HG03520 (cell line): Measurements from ENCODE around the gene SCAPER.

Experiments
- ATAC-seq: cut with Tn5 transposase; IDR thresholded peaks from one replicate; pipeline ENCODE4 v1.9.1; 2021; ENCODE audit warnings: mild to moderate bottlenecking, moderate library complexity; ENCODE audit not compliant: unreplicated experiment

SCAPER gene

DNA sequence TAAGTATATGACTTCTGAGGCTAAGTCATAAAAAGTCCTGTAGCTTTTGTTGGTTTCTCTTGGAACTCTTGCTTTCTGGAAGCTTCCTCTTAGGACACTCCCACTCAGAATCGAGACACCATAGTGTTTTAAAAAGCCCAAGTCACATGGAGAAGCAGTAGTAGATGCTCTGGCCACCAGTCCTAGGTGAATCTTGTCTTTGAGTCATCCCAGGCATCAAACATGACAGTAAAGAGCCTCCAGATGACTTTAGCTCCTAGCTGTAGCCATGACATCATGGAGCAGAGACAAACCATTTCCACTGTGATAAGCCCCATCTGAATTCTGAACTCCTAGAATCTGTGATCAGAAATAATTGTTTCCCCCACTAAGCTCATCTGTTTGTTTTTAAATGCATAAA, 526.4 kb downstream of the SCAPER start:
- no peak for ATAC-seq

DNA sequence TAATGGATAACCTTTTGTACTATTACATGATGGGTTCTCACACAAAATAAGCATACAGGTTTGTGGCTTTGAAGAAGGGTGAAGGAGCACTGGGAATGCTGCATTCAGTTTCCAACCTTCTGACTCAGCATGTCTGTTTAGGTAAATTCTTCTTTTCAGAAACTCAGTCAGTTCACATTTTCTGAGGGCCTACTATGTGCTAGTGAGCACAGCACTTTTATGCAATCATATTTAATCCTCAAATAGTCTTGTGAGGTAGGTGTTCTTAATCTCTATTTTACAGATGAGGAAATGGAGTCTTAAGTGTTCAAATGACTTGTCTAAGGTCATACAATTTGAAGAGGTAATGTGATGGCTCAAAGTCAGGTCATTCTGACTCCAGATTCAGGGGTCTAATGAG, 527.4 kb downstream of the SCAPER start:
- ATAC-seq, result no peak

DNA sequence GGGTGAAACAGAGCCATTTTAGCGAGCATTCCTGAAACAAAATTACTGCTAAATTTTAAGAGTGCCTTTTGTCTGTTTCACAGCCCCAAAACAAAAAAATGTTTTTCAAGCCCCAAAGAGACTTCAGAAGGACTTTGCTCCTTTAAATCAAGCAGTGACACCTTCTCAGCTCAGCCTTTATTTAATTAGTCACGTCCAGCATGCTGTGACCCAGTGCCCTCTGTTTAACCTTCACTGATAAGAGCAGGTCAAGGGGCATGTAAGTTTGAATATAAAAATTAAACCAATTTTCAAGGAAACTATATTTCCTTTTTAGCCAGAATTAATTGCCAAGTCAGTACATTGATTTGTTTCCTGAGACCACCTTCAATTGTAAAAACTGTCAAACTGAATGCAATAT, 527.9 kb downstream of the SCAPER start:
- ATAC-seq, result no peak

DNA sequence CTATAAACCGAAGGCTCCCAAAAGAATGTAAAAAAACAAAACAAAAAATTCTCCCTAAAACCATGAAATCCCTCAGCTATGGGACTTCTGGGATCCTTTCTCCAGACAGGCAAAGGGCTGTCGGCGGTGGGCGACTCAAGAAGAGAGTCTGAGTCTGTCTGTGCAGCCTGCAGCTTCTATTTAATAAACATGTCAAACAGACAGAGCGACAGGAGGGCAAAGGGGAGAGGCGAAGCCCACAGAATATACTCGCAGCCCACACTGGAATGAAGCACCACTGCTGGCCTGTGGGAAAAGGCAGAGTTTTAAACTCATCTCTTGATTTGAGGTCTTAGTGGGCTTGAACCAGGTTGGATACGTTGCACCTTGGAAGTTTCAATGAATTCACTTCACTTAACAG, 528.3 kb downstream of the SCAPER start:
- no peak for ATAC-seq

DNA sequence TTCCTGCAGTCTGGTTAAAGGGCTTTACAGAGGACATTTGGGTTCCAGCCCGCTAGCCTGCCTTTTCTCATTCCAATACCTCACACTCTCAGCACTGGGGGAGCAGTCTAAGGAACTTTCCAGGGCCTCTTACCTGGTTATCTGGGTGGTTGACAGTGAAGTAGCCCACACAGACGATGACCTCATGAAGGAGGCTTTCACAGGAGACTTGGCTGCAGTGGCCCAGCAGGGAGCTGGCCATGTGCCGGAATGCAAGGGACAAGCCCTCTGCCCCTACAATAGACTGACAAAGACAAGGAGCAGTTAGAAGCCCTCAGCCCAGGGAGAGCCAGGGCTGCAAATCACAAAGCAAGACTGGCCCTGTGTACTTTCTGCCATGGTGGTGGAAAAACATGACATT, 529.1 kb downstream of the SCAPER start:
- no peak for ATAC-seq

DNA sequence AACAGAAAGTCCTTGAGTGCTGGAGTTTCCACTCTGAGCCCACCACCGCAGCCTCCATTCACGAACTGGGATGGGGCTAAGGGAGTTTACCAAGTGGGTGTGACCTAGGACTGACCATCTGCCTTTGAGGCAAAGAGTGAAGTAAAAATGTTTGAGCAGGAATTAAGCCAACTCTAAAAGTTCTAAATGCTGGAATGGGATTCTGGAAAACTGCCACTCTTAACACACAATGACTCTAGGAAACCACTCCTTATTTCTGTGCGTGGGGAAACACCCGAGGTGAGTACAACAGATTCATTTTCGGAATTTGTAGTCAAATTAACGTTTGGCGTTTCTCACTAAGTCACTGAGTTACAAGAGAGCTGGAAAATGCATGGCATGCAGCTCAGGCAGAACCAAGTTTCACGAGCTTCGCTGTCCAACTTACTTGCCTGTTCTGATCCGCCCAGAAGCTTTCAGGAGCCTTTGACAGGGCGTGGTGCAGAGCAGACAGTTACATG, 537.0 kb downstream of the SCAPER start:
- no peak for ATAC-seq

DNA sequence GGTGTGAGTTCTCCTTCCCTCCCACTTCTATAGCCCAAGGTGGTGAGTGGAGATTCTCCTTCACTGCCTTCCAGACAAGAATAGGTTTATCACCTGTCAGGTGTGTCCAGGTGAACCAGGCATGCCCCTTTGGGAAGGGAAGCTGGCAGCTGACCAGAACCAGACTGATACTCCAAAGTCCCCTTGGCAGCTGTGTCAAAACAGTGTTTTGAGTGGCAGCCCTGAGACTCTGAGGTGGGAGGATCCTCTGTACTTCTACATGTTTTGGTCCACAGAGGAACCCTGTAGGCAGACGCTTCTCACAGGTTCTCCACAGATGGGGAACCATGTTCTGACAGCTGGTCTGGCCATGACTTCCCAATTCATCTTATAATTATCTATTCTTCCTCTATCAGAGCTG, 538.4 kb downstream of the SCAPER start:
- ATAC-seq, result no peak

DNA sequence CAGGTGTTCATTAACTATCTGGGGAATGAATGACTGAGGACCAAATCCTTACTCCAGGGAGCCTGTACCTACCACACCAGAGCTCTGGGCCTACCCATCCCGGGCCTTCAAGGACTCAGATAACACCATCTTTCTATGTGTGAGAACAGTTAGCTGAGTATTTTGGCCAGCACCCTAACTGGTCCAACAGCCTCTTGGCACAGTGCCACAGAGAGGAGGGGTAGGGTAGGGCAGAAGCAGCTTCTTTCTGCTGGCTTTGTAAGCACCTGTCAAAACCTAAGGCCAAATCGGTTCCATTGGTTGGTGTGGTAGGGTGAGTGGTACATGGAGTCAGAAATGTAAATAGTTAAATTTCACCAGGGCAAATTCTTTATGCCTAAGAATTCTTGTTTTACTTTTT, 541.9 kb downstream of the SCAPER start:
- ATAC-seq, result no peak

DNA sequence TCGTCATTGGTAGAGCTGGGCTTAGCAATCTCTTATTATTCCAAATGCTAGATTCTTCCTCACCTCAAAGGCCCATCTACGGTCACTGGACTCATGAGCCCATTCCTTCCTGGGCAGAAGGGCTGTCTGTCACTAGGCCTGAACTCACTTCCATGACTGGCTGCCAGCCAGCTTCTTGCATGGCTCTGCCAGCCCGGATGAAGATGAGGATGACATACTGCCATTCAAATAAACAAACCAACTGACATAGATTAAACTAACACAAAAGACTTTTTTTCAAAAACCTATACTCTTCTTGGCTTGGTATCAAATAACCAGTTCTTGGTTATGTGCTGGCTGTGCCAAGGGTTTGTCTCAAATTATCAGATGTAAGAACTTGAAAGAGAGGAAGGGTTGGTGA, 544.7 kb downstream of the SCAPER start:
- no peak for ATAC-seq

DNA sequence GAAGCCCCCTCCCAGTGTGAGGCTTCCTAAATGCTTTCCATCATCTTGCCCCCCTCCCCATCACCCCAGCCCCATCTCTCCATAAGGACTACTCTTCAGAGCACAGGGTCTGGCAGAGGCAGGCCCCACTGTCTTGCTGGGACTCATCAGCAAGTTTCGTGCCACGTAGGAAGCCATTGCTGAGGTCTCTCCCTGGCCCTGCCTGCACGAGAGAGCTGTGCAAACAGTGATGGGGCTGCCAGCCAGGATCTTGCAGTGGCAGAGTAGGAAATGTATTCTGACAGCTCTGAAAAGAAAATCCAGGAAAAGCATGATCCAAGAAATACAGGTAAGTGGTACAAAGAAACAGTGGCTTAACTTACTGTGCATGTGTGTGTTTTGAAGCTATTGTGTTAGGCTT, 546.0 kb downstream of the SCAPER start:
- no peak for ATAC-seq

DNA sequence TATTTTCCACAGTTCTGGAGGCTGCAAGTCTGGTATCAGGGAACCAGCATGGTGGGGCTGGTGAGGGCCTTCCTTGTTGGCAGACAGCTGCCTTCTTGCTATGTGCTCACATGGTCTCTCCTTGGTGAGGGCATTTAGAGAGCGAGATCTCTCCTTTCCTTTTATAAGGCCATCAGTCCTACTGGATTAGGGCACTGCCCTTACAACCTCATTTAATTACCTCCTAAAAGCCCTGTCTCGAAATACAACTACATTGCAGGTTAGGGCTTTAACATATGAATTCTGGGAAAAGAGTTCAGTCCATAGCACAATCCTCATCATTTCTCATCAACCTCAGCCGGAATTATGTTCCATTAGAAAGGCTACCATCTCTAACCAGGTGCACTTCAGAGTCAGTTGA, 546.7 kb downstream of the SCAPER start:
- ATAC-seq, result no peak

DNA sequence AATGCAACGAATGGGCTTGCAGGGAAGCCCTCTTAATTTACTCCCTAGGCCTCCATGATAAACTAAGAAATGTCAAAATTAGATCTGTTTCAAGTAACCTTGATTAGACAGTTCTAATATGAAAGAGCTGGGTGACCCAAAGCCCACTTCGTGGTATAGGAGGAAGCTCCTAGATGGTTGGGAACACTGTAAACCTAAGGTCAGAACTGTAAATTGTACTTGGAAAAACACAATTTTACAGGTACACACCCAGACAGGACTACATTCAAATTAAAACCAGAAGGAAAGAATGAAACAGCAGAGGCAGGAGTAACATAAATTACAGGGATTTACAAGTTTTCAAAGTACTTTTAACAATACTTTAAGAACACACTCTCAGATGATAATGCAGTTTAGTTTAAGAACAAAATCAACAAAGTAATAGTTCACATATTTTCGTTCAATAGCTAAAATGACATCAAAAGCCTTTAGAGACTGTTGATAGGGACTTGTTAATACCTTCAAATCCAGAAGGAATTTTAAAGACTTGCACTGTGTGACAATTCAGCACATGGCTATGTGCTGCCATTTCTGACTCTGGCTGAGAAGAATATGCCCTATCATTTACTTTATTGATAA, 550.2 kb downstream of the SCAPER start:
- ATAC-seq, result no peak

DNA sequence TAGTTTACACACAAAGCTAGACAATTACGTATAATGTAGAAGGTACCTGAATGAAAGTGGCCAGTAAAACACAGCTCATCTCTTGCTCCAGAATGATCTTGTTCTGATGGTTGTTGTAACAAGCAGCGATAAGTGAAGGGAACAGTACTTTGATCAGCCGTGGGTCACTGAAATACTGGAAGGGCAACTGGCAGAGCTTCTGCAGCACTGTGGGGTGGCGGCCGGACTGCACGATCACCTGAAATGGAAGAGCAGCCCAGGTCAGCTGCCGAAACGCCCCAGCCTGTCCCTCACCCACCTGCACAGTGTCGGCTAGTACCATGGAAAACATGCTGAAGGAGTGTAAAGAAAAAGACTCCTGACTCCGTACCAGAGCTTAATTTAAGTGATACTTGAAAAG, 551.2 kb downstream of the SCAPER start:
- ATAC-seq, result no peak

DNA sequence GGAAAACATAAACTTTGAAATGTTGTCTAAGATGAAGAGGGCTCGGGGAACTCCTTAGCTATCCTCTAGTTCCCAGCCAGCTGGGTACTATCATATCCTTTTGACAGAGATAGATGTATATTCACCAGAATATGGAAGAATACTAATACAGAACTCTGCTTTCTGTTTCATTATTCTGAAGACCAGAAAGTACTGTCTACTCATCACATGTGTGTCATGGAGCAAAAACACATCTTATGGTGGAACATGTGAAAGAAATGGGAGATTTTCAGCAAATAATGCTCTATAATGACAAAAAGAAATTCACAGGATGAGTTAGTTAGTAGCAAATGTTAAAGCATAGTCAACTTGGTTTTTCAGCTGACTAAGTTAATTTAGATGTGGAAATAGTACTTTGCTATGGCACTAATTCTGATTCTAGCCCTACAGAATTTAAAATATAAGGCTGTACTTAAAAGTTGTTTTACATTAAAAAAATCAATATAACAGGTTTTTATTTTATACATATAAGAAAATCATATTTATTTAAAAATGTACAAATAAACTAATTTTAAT, 552.0 kb downstream of the SCAPER start:
- ATAC-seq, result no peak

DNA sequence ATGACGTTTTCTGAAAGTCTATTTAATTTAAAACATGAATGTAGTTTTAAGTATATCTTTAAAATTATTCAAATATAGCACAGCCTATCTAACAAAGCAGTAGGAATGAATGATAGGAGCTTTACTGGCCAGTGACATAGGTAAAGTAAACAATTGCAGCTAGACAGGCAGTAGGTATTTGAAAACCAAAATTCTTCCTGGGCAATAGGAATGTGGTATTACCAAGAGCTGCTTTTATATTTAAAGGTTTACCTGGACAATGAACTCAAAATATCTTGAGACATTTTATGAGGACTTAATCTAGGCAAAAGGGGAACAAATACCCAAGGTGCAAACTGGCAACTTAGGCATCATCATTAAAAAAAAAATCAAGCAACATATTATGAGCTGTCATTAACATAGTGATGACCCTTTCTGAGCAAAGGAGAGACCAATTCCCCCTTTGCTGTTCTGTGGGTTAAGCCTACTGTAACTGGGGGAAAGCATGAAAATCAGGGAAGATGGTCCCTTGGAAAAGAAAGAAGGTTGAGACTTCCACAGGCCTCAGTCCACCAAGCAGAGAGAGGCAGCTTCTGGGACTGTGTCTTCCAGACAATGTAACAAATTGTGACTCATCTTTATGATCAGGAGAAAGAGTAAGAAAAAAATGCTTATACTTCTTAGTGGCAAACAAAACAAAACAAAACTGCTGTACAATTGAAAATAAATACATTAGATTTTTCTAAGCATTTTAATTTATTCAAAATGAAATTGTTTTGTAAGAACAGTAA, 555.7 kb downstream of the SCAPER start:
- no peak for ATAC-seq

DNA sequence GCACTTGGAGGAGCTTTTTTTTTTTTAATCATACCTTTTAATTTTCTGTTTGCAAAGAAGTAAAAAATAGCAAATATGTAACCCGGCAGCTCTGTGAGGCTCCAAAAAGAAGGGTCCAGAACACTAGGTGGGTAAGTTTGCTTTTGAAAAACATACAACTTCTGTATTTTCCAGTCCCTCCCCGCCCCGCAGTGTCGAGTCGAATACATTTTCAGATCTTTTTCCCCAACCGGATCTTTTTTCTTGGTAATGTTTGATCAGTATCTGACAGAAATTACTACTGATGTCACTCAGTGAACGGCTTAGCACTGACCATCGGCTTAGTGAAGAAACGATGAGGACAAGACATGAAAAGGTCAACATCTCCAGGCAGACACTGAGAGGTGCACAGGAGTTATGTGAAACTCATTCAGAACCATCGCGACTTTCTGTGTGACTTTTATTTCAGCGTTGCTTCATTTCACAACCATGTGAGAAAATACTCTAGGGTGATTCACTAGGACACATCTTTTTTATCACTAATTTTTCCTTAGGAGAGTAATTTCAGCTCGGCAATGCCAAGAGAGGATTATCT, 557.6 kb downstream of the SCAPER start:
- no peak for ATAC-seq

DNA sequence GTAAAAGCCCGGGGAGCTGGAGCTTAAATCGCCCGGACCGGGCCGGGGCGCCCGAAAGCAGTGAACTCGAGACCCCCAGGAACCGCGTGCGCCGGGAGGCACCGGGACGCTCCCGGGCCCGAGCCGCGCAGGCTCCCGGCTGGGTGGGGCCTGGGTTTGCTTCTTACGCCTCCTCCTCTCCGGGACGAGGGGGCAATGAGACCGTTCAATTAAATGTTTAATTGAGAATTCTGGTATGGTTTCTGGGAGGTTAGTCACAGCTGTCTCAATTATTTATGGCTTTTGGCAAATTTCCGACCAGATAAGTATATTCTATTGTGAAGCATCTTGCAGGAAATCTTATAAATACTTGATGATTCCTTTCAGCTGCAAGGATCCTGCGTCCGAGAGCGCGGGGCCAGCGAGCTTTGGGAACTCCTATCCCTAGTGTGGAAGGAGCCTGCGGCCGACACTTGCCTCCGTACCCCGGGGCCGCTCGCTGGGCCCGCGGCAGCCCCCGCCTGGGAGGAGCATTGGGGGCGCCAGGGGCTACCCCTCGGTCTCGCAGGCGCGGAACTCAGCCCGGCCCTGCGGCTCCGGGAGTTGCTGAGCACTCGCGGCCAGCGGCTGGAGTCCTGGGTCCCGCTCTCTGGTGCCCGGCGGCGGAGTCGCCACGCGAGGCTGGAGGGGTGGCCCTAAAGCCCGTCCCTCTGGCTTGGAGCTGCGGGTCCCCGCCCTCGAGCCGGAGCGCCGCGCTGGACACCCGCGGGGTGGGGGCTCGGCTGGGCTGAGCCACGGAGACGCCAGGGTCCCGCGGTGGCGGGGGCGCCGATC, 558.3 kb downstream of the SCAPER start:
- no peak for ATAC-seq

DNA sequence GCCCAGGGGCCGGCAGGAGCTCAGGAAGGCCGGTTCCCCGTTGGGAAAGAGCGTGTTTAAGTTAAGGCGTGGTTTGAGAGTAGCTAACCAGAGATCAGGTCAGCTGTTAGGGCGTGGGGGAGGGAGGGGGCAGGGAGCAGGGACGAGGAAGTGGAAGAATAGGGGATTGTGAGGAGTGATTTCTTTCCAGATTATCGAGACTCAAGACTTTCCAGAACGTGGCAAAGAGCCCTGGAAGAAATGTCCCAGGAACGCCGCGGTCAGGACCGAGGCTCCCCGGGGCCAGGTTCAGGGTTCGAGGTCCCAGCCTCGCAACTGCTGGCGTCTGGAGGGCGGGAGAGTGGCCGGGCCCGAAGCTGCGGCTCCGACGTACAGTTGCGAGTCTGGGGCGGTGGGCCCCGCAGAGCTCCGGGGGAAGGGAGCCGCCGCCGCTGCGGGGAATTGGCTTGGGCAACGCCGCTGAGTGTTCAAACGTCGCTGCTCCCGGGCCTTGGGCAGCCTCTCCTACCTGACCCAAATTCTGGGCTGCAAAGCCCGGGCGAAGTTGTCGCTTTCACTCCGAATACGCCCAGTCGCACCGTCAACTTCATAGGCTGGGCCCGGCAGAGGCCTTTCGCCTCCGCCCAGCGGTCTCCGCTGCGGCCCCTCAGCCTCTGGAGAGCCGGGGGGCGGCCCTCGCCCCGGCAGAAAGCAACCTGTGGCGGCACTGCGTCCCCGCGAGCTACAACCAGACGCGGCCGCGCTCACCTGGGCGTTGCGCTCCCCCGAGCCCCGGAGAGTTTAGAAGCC, 559.1 kb downstream of the SCAPER start:
- no peak for ATAC-seq

DNA sequence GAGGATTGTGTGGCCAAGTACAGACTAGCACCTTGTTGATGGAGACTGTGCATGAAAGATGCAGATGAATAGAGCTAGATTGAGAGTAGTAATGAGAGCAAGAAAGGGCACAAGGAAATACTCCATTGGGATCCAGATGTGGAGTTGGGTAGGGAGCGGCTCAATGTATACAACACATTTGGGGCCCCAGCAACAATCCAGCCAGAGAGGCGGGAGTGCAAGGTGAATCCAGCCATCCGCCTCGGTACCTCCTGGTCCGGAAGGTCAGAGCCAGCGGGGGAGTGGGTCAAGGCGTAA, 559.6 kb downstream of the SCAPER start:
- no peak for ATAC-seq

DNA sequence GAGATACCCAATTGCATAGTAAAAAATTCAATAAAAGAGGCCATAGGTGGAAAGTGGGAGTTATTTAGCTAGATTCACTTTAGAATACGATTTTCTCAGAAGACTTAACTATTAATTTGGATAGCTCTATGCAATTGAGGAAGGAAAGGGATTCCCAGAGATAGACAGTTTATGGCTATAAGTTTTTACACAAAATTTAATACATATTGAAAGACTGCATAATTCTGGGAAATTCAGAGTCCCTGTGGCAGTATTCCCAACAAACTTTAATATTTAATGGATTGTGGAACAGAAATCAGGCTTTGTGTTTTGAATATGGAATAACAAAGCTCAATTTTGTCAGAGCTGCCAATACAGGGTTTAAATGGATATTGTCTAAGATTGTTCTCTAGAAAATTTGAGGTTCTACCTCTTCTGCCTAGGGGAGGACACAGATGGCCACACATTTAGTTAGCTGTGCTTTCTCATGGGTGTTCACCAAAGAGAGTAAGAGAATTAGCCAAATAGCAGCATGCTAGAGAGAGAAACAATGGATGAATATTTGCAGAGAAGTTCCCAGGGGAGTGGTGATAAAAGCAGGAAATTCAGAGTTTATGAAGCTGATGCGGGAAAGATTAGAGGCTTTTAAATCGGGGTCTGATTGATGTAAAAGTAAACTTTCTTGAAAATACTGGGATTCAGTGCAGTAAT, 560.1 kb downstream of the SCAPER start:
- ATAC-seq, result no peak
